K562 (cell line): ENCODE measurements around the gene MYPN. TPM values are rescaled to one million over a fixed set of nuclear protein-coding genes. Genes with fewer than 3 reads are reported as not detected.

ENCODE experiments used
- ATAC-seq: fragments of 200-7000 bp; cut with Tn5 transposase; 3 replicates; pipeline ENCODE4 v1.9.1; 2020; ENCODE audit warnings: moderate library complexity
- BruUV-seq: library from RNA; stranded (reverse); fragments of 400-500 nt; replicated peaks from 2 replicates; lab custom pipeline; 2021; lab: Mats Ljungman, UMichigan
- CTCF ChIA-PET: fragments of 300-600 bp; formaldehyde crosslinking; extraction: SDS; loops from one replicate; lab custom pipeline; 2021; ENCODE audit warnings: low intra/inter-chr PET ratio; lab: Yijun Ruan, JAX
- POLR2A ChIA-PET: fragments of 300-600, 350-650 bp; sonication (Branson Sonifier 250); formaldehyde crosslinking; extraction: SDS; loops from one replicate; lab custom pipeline; 2021; ENCODE audit warnings: antibody characterized with exemption, inconsistent platforms; lab: Yijun Ruan, JAX
- DNase-seq, 4 experiments: peaks; one replicate each; pipeline versions ENCODE4 v3.0.0 to v3.0.0-alpha.2; 2011 to 2018; ENCODE audit warnings: low spot score in 3 of 4, mixed read lengths in 3 of 4; ENCODE audit errors: extremely low read depth in 1 of 4
- FAIRE-seq: peaks from 2 replicates; lab custom pipeline; 2011; peaks lifted over from hg19 to GRCh38; lab: Jason Lieb, UNC
- H2AFZ ChIP-seq: 2 replicates; pipeline ENCODE4 v1.6.0; 2011; ENCODE audit warnings: low read depth, low read length, control low read depth, inconsistent platforms
- H3K27ac ChIP-seq: fragments of 200-600 bp; 3 replicates; pipeline ENCODE4 v1.8.0; 2011; ENCODE audit warnings: low read depth, mild to moderate bottlenecking, control low read depth, inconsistent platforms, low read length, moderate library complexity, mixed read lengths; ENCODE audit errors: extremely low read depth
- H3K27me3 ChIP-seq, 2 experiments: fragments of 300-600 bp in 1 of 2; 2 replicates in 1 of 2; 3 replicates in 1 of 2; pipeline versions ENCODE4 v1.6.0 to v1.8.0; 2011; ENCODE audit warnings: inconsistent platforms in 2 of 2, low read length in 2 of 2, mild to moderate bottlenecking in 1 of 2, mixed read lengths in 1 of 2, moderate library complexity in 1 of 2; ENCODE audit not compliant: control insufficient read depth in 2 of 2, insufficient read depth in 2 of 2
- H3K36me3 ChIP-seq: fragments of 300-600 bp; 3 replicates; pipeline ENCODE4 v1.8.0; 2011; ENCODE audit warnings: mild to moderate bottlenecking, low read length, inconsistent platforms; ENCODE audit not compliant: control insufficient read depth, insufficient read depth
- H3K4me1 ChIP-seq, 2 experiments: fragments of 200-600 bp in 1 of 2; replicated peaks in 1 of 2; 2 replicates in 1 of 2; 3 replicates in 1 of 2; pipeline versions ENCODE4 v1.5.1 to v1.8.0; 2011; ENCODE audit warnings: inconsistent platforms in 2 of 2, low read length in 2 of 2, mild to moderate bottlenecking in 1 of 2, mixed read lengths in 1 of 2, moderate library complexity in 1 of 2; ENCODE audit not compliant: control insufficient read depth in 2 of 2, insufficient read depth in 2 of 2
- H3K4me2 ChIP-seq: 2 replicates; pipeline ENCODE4 v1.6.1; 2011; ENCODE audit warnings: low read length, control low read depth, inconsistent platforms, mixed read lengths; ENCODE audit not compliant: insufficient read depth
- H3K4me3 ChIP-seq: fragments of 200-600 bp; sonication (generic), shearing (Covaris generic); 2 replicates; pipeline ENCODE4 v1.5.1; 2016; ENCODE audit warnings: control low read depth, inconsistent platforms
- H3K79me2 ChIP-seq: fragments of 200-600 bp; 3 replicates; pipeline ENCODE4 v1.8.0; 2011; ENCODE audit warnings: low read length, inconsistent platforms; ENCODE audit not compliant: control insufficient read depth, insufficient read depth
- H3K9ac ChIP-seq, 2 experiments: 2 replicates each; pipeline versions ENCODE4 v1.6.0 to v1.6.1; 2011; ENCODE audit warnings: low read depth in 2 of 2, low read length in 2 of 2, control low read depth in 1 of 2, inconsistent platforms in 1 of 2, mild to moderate bottlenecking in 1 of 2, mixed read lengths in 1 of 2; ENCODE audit not compliant: insufficient read depth in 1 of 2
- H3K9me1 ChIP-seq: one replicate; pipeline ENCODE4 v1.6.0; 2011; ENCODE audit warnings: inconsistent platforms, mild to moderate bottlenecking, low read length, moderate library complexity; ENCODE audit not compliant: control insufficient read depth, insufficient read depth
- H3K9me3 ChIP-seq: replicated peaks from 2 replicates; pipeline ENCODE4 v1.5.1; 2011; ENCODE audit warnings: low read depth, low read length, inconsistent platforms; ENCODE audit not compliant: control insufficient read depth, insufficient read depth
- H4K20me1 ChIP-seq: replicated peaks from 2 replicates; pipeline ENCODE4 v1.6.1; 2011; ENCODE audit warnings: low read length, inconsistent platforms, mixed read lengths; ENCODE audit not compliant: control insufficient read depth, insufficient read depth
- KDM2B ChIP-seq: fragments of 250-450 bp; sonication (Bioruptor Pico); IDR thresholded peaks from 2 replicates; pipeline ENCODE4 v1.8.0; 2021; ENCODE audit warnings: mild to moderate bottlenecking, moderate library complexity
- MBD1 ChIP-seq: fragments of 250-450 bp; sonication (Bioruptor Pico); IDR thresholded peaks from 2 replicates; pipeline ENCODE4 v1.8.0; 2022; ENCODE audit warnings: inconsistent platforms
- ZNF583 ChIP-seq: fragments of 250-450 bp; sonication (Bioruptor Pico); IDR thresholded peaks from 2 replicates; pipeline ENCODE4 v1.4.0; 2020
- WGBS: fragments of 100-300 bp; shearing (Covaris generic); methylation state at CpG from one replicate; pipeline ENCODE4 v1.1.6; 2016; ENCODE audit warnings: low coverage, mixed read lengths; ENCODE audit not compliant: insufficient coverage; ENCODE audit errors: missing lambda C conversion rate; 5-methylcytosine and 5-hydroxymethylcytosine counted together
- in situ Hi-C: fragments of 300-500 bp; cut with MboI; formaldehyde crosslinking; loops from 4 replicates; pipeline ENCODE4 v1.15.0; 2018; ENCODE audit warnings: inconsistent platforms, mixed read lengths
- intact Hi-C: fragments of 100-400 bp; cut with micrococcal nuclease; formaldehyde crosslinking; loops from 2 replicates; pipeline ENCODE4 v1.14.2; 2022
- polyA plus RNA-seq, 8 experiments: library from polyadenylated mRNA; depleted of rRNA in 4 of 8; stranded (reverse) in 5 of 8; unstranded in 3 of 8; fragments of >200 nt; fragmentation: Nextera tagmentation in 2 of 8; fragmentation: Illumina TruSeq in 1 of 8; extraction: Ambion mirVana in 2 of 8; extraction: Trizol in 1 of 8; gene quantifications; 2 replicates each; pipeline versions ENCODE4 v1.2.1 to v1.2.3, GENCODE V29; 2011 to 2014; ENCODE audit warnings: inconsistent platforms in 1 of 8, missing spikeins in 1 of 8
- total RNA-seq, 7 experiments: library from RNA; depleted of rRNA in 6 of 7; stranded (reverse); fragments of >200 nt in 6 of 7; fragmentation: Illumina TruSeq in 2 of 7; extraction: Trizol in 2 of 7; gene quantifications; 2 replicates each; pipeline versions ENCODE4 v1.2.1 to v1.2.3, GENCODE V29; 2011 to 2021; ENCODE audit warnings: low replicate concordance in 1 of 7

The MYPN gene
- total and polyA plus RNA-seq, 9 of the 15 experiments (the other 6 are each of a cell fraction or from before 2014, with no cell fraction given) = not detected

GRCh38 chr10:68135922-68136792, 26.9 kb downstream of the MYPN start:
- ChIA-PET CTCF (no interaction called here), POLR2A (no interaction called here)
- ATAC-seq (no peak), FAIRE-seq (peak; percentile 69), DNase-seq (no peak)
- Histone ChIP-seq H3K36me3 (no peaks in the 10 kb centered on the region), H2AFZ (no peak overlapping the region), H3K79me2 (no peaks in the 10 kb centered on the region), H3K4me1 (no peaks in the 10 kb centered on the region), H3K4me3 (no peak overlapping the region), H3K27me3 (peaks cover 5 to 9% of the 10 kb centered on the region in 2 experiments; a peak in 4 of 5 replicates), H3K9me3 (no peaks in the 10 kb centered on the region), H4K20me1 (no peaks in the 10 kb centered on the region), H3K9me1 (no peaks in the 10 kb centered on the region), H3K9ac (no peak overlapping the region), H3K27ac (no peak overlapping the region), H3K4me2 (no peak overlapping the region)
- BruUV-seq = no TSS peak
- intact Hi-C loops = no loop called here
- in situ Hi-C loops = no loop called here
- TF ChIP-seq ZNF583 (CRISPR knock-in tag) = no peak
- no peak for TF ChIP-seq KDM2B (CRISPR knock-in tag)
- no peak for TF ChIP-seq MBD1
- WGBS = 3% methylated on average over 8 of the region's 8 CpGs
